Suprapubic skin (tissue), 4 donors: ENCODE data around the gene GTSE1. TPM values are rescaled to one million over a fixed set of nuclear protein-coding genes. Genes with fewer than 3 reads are reported as not detected.

Experiments used
- DNase-seq, 2 donors: peaks; one replicate each; pipeline ENCODE4 v3.0.0-alpha.2; 2019; ENCODE audit warnings: low spot score in 2 of 2
- H3K27ac ChIP-seq: fragments of 200-600 bp; sonication (generic); one replicate; pipeline ENCODE4 v1.5.1; 2019
- H3K27me3 ChIP-seq: fragments of 200-600 bp; sonication (generic); one replicate; pipeline ENCODE4 v1.5.1; 2019
- H3K36me3 ChIP-seq: fragments of 200-600 bp; sonication (generic); one replicate; pipeline ENCODE4 v1.5.1; 2019
- H3K4me1 ChIP-seq: fragments of 200-600 bp; sonication (generic); one replicate; pipeline ENCODE4 v1.5.1; 2019
- H3K4me3 ChIP-seq: fragments of 200-600 bp; sonication (generic); one replicate; pipeline ENCODE4 v1.5.1; 2019; ENCODE audit warnings: mild to moderate bottlenecking
- H3K9me3 ChIP-seq: fragments of 200-600 bp; sonication (generic); one replicate; pipeline ENCODE4 v1.5.1; 2019
- EP300 ChIP-seq: sonication (generic); formaldehyde crosslinking; IDR thresholded peaks from one replicate; pipeline ENCODE4 v1.6.1; 2017; ENCODE audit warnings: antibody characterized with exemption
- POLR2A ChIP-seq, 2 donors: fragments of 450-650 bp; IDR thresholded peaks; one replicate each; pipeline ENCODE4 v1.6.1; 2017; ENCODE audit warnings: antibody characterized with exemption in 2 of 2, mild to moderate bottlenecking in 2 of 2, moderate library complexity in 2 of 2
- POLR2AphosphoS5 ChIP-seq, 3 donors: sonication (generic); formaldehyde crosslinking; IDR thresholded peaks; one replicate each; pipeline ENCODE4 v1.6.1; 2017; ENCODE audit warnings: antibody characterized with exemption in 3 of 3
- WGBS: methylation state at CpG from one replicate; pipeline ENCODE4 v1.1.5; 2018; 5-methylcytosine and 5-hydroxymethylcytosine counted together
- total RNA-seq, 4 donors: library from RNA; depleted of rRNA; stranded (reverse); fragments of >200 nt; gene quantifications; one replicate each; pipeline ENCODE4 v1.1.0, GENCODE V29; 2016
- TF ChIP-seq, protein P1 (sequence below), 2 donors: fragments of 200-600 bp in 1 of 2; fragments of 450-650 bp in 1 of 2; sonication (generic) in 1 of 2; IDR thresholded peaks; one replicate each; pipeline ENCODE4 v1.5.1; 2016 to 2019; ENCODE audit warnings: antibody characterized with exemption in 2 of 2, mild to moderate bottlenecking in 1 of 2, moderate library complexity in 1 of 2

GTSE1 gene
- total RNA-seq, 4 donors from 2014 or later = 0.76 to 2.2 (median 1.8) TPM

DNA sequence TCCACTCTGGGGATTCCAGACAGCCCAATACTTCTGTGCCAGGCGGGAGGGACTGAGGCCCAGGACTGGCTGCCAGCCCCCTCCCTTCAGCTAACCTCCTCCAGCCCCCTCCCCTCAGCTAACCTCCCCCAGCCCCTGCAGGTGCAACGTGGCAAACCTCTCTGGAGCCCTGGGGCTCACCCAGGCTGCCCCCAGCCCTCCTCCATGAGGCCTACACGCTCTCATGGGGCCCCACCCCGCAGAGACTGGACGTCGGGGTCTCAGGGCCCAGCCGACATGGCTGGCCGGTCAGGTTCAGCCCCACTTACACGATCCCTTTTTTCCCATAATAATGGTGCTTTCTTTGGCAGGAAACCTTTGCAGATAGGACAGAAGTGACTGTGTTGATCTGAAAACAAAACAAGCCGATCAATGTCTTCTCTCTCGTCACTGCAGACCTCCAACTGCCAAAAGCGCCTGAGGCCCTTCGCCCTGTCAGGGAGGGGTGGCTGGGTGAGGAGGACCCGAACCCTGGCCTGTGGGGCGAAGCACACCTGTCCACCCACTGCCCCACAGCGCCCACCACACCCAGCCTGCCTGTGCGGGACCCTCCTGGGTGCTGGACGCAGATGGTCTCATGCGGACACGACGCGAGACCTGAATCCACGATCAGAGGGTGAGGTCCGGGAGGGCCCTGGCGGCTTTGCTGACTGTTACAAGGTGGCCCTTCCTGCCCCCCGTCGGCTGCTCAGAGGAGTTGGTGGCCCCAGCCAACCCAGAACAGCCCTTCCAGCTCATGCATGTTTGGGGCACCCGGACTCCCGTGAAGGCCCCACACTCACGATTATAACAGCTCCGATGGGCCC, 72.4 kb downstream of the GTSE1 start:
- DNase-seq = no peak
- Histone ChIP-seq H3K4me1 (peaks cover 12% of the 10 kb centered on the region), H3K27me3 (peaks cover 3% of the 10 kb centered on the region), H3K4me3 (no peak overlapping the region), H3K27ac (no peak overlapping the region), H3K36me3 (peaks cover 22% of the 10 kb centered on the region), H3K9me3 (no peaks in the 10 kb centered on the region)
- TF ChIP-seq POLR2AphosphoS5 (IDR thresholded peaks at IDR 0.05) = no peak
- TF ChIP-seq POLR2A (IDR thresholded peaks at IDR 0.05) = no peak
- no peak for TF ChIP-seq EP300
- TF ChIP-seq, protein P1, sequence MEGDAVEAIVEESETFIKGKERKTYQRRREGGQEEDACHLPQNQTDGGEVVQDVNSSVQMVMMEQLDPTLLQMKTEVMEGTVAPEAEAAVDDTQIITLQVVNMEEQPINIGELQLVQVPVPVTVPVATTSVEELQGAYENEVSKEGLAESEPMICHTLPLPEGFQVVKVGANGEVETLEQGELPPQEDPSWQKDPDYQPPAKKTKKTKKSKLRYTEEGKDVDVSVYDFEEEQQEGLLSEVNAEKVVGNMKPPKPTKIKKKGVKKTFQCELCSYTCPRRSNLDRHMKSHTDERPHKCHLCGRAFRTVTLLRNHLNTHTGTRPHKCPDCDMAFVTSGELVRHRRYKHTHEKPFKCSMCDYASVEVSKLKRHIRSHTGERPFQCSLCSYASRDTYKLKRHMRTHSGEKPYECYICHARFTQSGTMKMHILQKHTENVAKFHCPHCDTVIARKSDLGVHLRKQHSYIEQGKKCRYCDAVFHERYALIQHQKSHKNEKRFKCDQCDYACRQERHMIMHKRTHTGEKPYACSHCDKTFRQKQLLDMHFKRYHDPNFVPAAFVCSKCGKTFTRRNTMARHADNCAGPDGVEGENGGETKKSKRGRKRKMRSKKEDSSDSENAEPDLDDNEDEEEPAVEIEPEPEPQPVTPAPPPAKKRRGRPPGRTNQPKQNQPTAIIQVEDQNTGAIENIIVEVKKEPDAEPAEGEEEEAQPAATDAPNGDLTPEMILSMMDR (IDR thresholded peaks at IDR 0.05) = no peak
- WGBS = 89% methylated on average over 25 of the region's 31 CpGs

DNA sequence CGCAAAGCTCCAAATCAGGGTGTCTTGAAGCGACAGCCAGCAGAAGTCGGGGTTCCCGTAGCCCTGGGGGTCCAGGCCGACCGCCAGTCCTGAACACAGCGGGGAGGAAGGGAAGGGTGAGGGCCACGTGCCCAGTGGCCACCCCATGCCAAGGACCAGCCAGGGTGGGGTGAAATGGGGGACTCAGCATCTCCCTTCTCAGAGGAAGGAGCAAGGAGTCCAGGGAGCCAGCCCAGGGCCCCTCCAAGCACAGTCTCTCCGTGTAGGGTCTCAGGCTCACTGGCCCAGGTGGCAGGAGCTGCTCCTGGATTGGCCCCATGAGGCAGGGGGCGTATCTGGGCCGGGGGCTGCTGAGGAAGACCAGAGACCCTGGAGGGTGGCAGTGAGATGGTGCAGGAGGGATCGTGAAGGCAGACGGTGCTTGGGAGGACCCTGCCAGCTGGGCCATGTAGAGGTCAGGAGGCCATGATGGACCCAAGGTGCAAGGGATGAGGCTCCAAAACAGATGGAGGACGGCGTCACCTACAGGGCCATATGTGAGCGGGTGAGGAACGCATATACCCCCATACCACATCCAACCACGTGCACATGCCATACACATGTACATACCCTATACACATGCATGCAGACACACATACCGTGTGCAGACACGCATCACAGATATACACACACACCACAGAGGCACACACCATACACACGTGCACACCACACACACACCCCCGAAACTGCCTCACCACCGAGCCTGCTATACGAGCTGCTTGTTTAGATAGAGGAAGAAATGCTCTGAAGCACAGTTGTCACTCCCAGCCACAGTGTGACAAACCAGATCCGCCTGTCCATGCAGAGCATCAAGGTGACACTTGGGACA, 73.3 kb downstream of the GTSE1 start:
- DNase-seq = no peak
- H3K36me3 ChIP-seq = peaks cover 14% of the 10 kb centered on the region
- WGBS = 73% methylated on average over 24 of the region's 25 CpGs
- H3K9me3 ChIP-seq = no peaks in the 10 kb centered on the region
- no peak overlapping the region for H3K4me3 ChIP-seq
- peaks cover 3% of the 10 kb centered on the region for H3K27me3 ChIP-seq
- H3K4me1 ChIP-seq = peaks cover 21% of the 10 kb centered on the region
- H3K27ac ChIP-seq = no peak overlapping the region
- TF ChIP-seq, protein P1 (IDR thresholded peaks at IDR 0.05) = no peak
- no peak for TF ChIP-seq EP300
- no peak for TF ChIP-seq POLR2AphosphoS5 (IDR thresholded peaks at IDR 0.05)
- TF ChIP-seq POLR2A (IDR thresholded peaks at IDR 0.05) = no peak

DNA sequence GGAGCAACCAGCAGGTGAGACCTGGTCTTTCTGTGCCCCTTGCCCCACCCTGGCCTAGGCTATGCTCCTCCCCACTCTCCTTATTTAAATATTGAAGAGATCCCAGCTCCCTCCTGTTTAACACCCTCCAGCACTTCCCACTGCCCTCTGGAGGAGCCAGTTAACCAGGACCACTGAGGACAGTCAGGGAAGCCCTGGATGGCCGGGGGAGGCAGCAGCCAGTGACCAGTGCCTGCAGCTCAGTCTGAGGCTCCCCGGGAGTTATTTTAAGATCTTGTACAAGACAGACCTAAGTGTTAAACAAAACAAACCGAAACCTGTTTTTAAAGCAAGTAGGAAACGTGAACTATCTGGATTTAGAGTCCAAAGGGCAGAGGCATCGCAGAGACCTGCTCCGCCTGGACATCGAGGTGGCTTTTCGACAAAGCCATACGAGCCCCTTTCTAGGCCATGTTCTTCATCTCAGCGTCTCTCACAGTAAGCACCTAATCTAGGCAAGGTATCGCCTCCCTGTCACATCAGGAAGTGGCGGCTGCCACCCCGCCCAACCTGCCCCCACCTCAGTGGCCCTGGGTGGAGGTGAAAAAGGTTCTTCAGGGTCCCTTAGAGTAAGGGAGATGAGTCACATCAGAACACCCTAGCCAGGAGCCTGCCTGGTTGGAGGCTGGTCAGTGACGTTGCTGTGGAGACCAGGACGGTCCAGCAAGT, 74.1 kb downstream of the GTSE1 start:
- Histone ChIP-seq H3K27ac (no peak overlapping the region), H3K4me1 (peaks cover 21% of the 10 kb centered on the region), H3K4me3 (no peak overlapping the region)

DNA sequence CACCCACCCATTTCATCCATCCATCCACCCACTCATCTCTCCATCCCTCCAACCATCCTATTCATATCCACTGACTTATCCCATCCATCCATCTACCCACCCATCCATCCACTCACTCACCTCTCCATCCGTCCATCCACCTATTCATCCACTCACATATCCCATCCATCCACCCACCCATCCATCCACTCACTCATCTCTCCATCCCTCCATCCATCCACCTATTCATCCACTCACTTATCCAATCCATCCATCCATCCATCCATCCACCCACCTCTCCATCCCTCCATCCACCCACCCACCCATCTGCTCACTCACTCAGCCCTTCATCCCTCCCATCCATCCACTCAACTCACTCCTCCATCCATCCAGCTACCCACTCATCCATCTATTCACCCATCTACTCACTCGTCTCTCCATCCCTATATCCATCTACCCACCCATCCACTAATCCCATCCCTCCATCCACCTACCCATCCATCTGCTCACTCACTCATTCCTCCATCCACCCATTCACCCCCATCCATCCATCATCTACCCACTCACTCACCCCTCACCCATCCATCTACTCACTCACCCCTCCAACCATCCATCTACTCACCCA, 75.1 kb downstream of the GTSE1 start:
- TF ChIP-seq EP300 (no peak), POLR2AphosphoS5 (IDR thresholded peaks at IDR 0.05) (no peak), POLR2A (IDR thresholded peaks at IDR 0.05) (no peak)
- TF ChIP-seq, protein P1 (IDR thresholded peaks at IDR 0.05) = no peak
- Histone ChIP-seq H3K36me3 (peaks cover 7% of the 10 kb centered on the region), H3K9me3 (no peaks in the 10 kb centered on the region), H3K27ac (no peak overlapping the region), H3K27me3 (peaks cover 3% of the 10 kb centered on the region), H3K4me1 (peaks cover 21% of the 10 kb centered on the region), H3K4me3 (no peak overlapping the region)
- no peak for DNase-seq
- WGBS = 93% methylated on average over 2 of the region's 2 CpGs

More for the DNA sequence above, 74.1 kb downstream of the GTSE1 start:
- Histone ChIP-seq H3K27me3 (peaks cover 3% of the 10 kb centered on the region), H3K36me3 (peaks cover 7% of the 10 kb centered on the region), H3K9me3 (no peaks in the 10 kb centered on the region)
- TF ChIP-seq POLR2AphosphoS5 (IDR thresholded peaks at IDR 0.05) (no peak), EP300 (no peak), POLR2A (IDR thresholded peaks at IDR 0.05) (no peak)
- TF ChIP-seq, protein P1 (IDR thresholded peaks at IDR 0.05) = no peak
- no peak for DNase-seq
- WGBS = 83% methylated on average over 14 of the region's 15 CpGs
